Measurements from ENCODE around the gene TMEM80.
A peak's percentile ranks its signal among the peaks of the same experiment; 100 is the strongest.
"Not testable (repeated sequence)": the region's sequence is repeated elsewhere in the genome, so short reads cannot be mapped to it uniquely, and the experiment has no call there.

The TMEM80 gene

GRCh38 chr11:674406-674805 is 21.2 kb upstream of the TMEM80 start:
- DNase-seq: no peak
- in situ Hi-C loops (cut with HindIII; ENCODE audit: low pct_ligation_motif_present, low pct_unique_long_range_greater_than_20kb, low sequenced_read_pairs): no loop called here

- in situ Hi-C loops (cut with HindIII; ENCODE audit: low pct_ligation_motif_present, low pct_unique_long_range_greater_than_20kb, low sequenced_read_pairs): no loop called here
Measured at GRCh38 chr11:678297-678696, 17.3 kb upstream of the TMEM80 start.

GRCh38 chr11:679271-680207 is 16.1 kb upstream of the TMEM80 start:
- in situ Hi-C loops (cut with HindIII; ENCODE audit: low pct_ligation_motif_present, low pct_unique_long_range_greater_than_20kb, low sequenced_read_pairs): no loop called here
- no peak for DNase-seq

More at GRCh38 chr11:678297-678696, 17.3 kb upstream of the TMEM80 start:
- no peak for DNase-seq

- in situ Hi-C loops (cut with HindIII; ENCODE audit: low pct_ligation_motif_present, low pct_unique_long_range_greater_than_20kb, low sequenced_read_pairs): no loop called here
Measured at GRCh38 chr11:680476-680875, 15.1 kb upstream of the TMEM80 start.

GRCh38 chr11:680970-681369 is 14.6 kb upstream of the TMEM80 start:
- no peak for DNase-seq
- in situ Hi-C loops (cut with HindIII; ENCODE audit: low pct_ligation_motif_present, low pct_unique_long_range_greater_than_20kb, low sequenced_read_pairs): no loop called here

More at GRCh38 chr11:680476-680875, 15.1 kb upstream of the TMEM80 start:
- no peak for DNase-seq

GRCh38 chr11:686451-687243 is 9.0 kb upstream of the TMEM80 start:
- no peak for DNase-seq
- in situ Hi-C loops (cut with HindIII; ENCODE audit: low pct_ligation_motif_present, low pct_unique_long_range_greater_than_20kb, low sequenced_read_pairs): no loop called here

GRCh38 chr11:687751-688150 is 7.9 kb upstream of the TMEM80 start:
- in situ Hi-C loops (cut with HindIII; ENCODE audit: low pct_ligation_motif_present, low pct_unique_long_range_greater_than_20kb, low sequenced_read_pairs): no loop called here
- no peak for DNase-seq

GRCh38 chr11:688681-689080 is 6.9 kb upstream of the TMEM80 start:
- no peak for DNase-seq
- in situ Hi-C loops (cut with HindIII; ENCODE audit: low pct_ligation_motif_present, low pct_unique_long_range_greater_than_20kb, low sequenced_read_pairs): no loop called here

GRCh38 chr11:689625-690024 is 6.0 kb upstream of the TMEM80 start:
- no peak for DNase-seq
- in situ Hi-C loops (cut with HindIII; ENCODE audit: low pct_ligation_motif_present, low pct_unique_long_range_greater_than_20kb, low sequenced_read_pairs): no loop called here

- in situ Hi-C loops (cut with HindIII; ENCODE audit: low pct_ligation_motif_present, low pct_unique_long_range_greater_than_20kb, low sequenced_read_pairs); DNase-seq: not testable (repeated sequence)
Measured at GRCh38 chr11:690244-690643, 5.4 kb upstream of the TMEM80 start.

- DNase-seq: no peak
- in situ Hi-C loops (cut with HindIII; ENCODE audit: low pct_ligation_motif_present, low pct_unique_long_range_greater_than_20kb, low sequenced_read_pairs): no loop called here
Measured at GRCh38 chr11:690738-691633, 4.6 kb upstream of the TMEM80 start.

GRCh38 chr11:691710-692590 is 3.7 kb upstream of the TMEM80 start:
- in situ Hi-C loops (cut with HindIII; ENCODE audit: low pct_ligation_motif_present, low pct_unique_long_range_greater_than_20kb, low sequenced_read_pairs): no loop called here
- DNase-seq: no peak

GRCh38 chr11:692824-693414 is 2.7 kb upstream of the TMEM80 start:
- DNase-seq: no peak
- in situ Hi-C loops (cut with HindIII; ENCODE audit: low pct_ligation_motif_present, low pct_unique_long_range_greater_than_20kb, low sequenced_read_pairs): no loop called here

GRCh38 chr11:693415-693831 is 2.2 kb upstream of the TMEM80 start:
- DNase-seq: no peak
- in situ Hi-C loops (cut with HindIII; ENCODE audit: low pct_ligation_motif_present, low pct_unique_long_range_greater_than_20kb, low sequenced_read_pairs): no loop called here

- DNase-seq: no peak
- in situ Hi-C loops (cut with HindIII; ENCODE audit: low pct_ligation_motif_present, low pct_unique_long_range_greater_than_20kb, low sequenced_read_pairs): no loop called here
Measured at GRCh38 chr11:693887-694562, 1.6 kb upstream of the TMEM80 start.

- in situ Hi-C loops (cut with HindIII; ENCODE audit: low pct_ligation_motif_present, low pct_unique_long_range_greater_than_20kb, low sequenced_read_pairs): no loop called here
- peak; percentile 91 for DNase-seq
Measured at GRCh38 chr11:694563-695287, 891 bp upstream of the TMEM80 start, which contains the start of gene DEAF1. Gene DEAF1 (minus strand): TSS chr11:695222. CDS start chr11:695047, 175 bp downstream.

All from ACHN (cell line).